Right lobe of liver (tissue), 4 donors: Measurements from ENCODE around the gene MGA.

Source experiments
- CTCF ChIP-seq, 4 donors: fragments of 200-600 bp in 3 of 4; fragments of 450-650 bp in 1 of 4; IDR thresholded peaks; one replicate each; pipeline versions ENCODE4 v1.5.1 to v1.8.0; 2016 to 2022; ENCODE audit warnings: antibody characterized with exemption in 4 of 4, mild to moderate bottlenecking in 2 of 4
- POLR2A ChIP-seq: fragments of 450-650 bp; IDR thresholded peaks from one replicate; pipeline ENCODE4 v1.6.1; 2017; ENCODE audit warnings: antibody characterized with exemption, mild to moderate bottlenecking
- donor health status: DM: no; HTN: no; CAD: no.
- donor health status: DM: no; HTN: no; CAD: no.
- donor health status: DM: no; HTN: yes; CAD: no.

GRCh38 chr15:41817781-41818180 is 157.6 kb downstream of the MGA start:
- TF ChIP-seq CTCF (IDR thresholded peaks at IDR 0.05) (no peak), POLR2A (no peak)
